ENCODE results near the gene RAB44.

GRCh38 chr6:36720251-36721141, 22.9 kb downstream of the RAB44 start:
- TF ChIP-seq CTCF (IDR thresholded peaks at IDR 0.05; ENCODE audit: low read depth, low read length, poor library complexity, severe bottlenecking): no peak
- TF ChIP-seq EZH2phosphoT487 (IDR thresholded peaks at IDR 0.05; ENCODE audit: borderline replicate concordance, low read length): no peak
